ENCODE measurements around the gene WDR59.
"Not testable (repeated sequence)": the region's sequence is repeated elsewhere in the genome, so short reads cannot be mapped to it uniquely, and the experiment has no call there.

Gene WDR59

GRCh38 chr16:75012380-75013081, 27.6 kb upstream of the WDR59 start:
- DNase-seq = no peak

DNA sequence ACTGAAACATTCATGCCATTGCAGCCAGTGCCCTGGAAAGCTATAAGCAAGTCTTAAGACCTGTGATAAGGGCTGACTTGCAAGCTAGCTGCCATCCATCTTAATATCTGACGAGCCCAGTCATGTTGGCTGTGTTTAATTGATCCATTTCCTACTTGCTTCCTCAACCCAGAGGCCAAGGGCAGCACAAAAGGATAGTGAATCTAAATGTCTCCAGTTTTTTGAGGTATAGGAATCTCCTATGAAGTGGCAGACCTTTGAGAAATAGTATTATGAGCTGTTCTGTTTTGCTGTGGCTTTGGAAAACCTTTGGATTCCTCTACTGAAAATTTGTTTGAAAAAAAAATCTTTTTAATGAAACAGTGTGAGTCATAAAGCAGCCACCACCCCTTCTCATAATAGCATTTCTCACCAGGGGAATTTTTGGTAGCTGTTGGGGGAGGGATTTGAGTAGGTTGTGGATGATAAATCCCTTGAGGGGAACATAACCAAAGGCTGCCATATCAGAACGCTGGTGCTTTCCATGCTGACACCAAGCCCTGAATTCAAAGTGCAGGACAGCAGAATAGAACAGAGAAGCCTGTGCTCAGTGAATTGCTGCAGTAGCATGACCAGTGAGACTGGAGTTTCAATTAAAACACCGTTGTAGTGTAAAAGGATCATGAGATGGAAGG, 26.8 kb upstream of the WDR59 start:
- peak; percentile 70 for DNase-seq

DNA sequence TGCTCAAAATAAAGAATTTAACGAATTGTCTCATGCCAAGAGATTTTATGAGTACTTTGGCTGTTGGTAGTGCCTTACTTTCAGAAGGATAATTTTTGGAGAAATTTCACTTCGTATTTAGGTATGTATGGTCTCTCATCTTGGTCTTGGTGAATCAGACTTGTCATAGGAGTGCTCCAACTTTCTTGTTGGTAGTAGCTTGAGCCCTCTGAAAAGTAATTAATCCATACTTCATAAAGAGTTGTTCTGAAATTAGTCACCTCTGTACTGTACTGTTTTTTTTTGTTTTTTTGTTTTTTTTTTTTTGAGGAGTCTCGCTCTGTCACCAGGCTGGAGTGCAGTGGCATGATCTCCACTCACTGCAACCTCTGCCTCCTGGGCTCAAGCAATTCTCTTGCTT, 25.5 kb upstream of the WDR59 start:
- no peak for DNase-seq

- no peak for DNase-seq
Observed at GRCh38 chr16:75007443-75007842, 22.5 kb upstream of the WDR59 start.

GRCh38 chr16:75005697-75006096, 20.8 kb upstream of the WDR59 start:
- no peak for DNase-seq

DNA sequence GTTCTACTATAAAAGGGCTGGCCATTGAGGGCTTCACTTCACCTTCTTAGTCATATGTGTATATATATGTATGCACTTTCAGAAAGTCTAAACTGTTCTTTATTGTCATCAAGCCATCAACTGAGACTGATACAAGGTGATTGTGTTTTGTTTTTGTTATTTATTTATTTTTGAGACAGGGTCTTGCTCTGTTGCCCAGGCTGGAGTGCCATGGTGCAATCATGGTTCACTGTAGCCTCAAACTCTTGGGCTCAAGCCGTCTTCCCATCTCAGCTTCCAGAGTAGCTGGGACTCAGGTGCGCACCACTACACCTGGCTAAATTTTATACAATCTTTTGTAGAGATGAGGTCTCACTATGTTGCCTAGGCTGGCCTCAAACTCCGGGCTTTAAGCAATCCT, 19.5 kb upstream of the WDR59 start:
- DNase-seq = no peak

GRCh38 chr16:75003931-75004330, 19.0 kb upstream of the WDR59 start:
- DNase-seq = no peak

- DNase-seq = no peak
Observed at GRCh38 chr16:75002474-75002873, 17.6 kb upstream of the WDR59 start.

DNA sequence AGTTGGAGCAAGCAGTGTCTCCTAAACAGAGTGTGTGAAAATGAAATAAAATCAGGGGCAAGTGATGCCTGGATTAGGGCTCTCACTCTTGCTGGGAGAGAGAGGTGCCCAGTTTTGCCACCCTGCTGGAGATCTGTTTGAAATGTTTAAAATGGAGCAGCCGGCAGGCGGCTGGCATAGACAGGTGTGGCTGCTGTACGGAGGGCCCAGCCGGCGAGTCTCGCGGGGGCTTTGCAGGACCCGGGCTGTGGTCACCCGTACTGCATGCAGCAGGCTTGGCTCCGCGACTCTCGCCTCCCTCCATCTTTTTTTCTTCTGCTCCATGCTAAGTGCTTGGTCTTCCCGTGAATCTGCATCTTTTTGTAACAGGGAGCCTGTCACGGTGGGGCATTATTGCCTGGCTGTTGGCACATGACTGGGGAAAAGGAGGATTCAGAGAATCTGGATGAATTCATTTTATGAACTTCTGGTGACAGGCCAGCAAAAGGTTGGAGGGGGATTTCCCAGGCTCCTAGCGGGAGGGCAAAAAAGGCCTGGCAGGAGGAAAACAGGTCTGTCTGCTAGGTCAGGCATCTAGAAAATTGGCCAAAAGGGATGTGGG, 15.7 kb upstream of the WDR59 start:
- peak; percentile 11 for DNase-seq

GRCh38 chr16:74999609-75000480, 14.9 kb upstream of the WDR59 start:
- no peak for DNase-seq

DNA sequence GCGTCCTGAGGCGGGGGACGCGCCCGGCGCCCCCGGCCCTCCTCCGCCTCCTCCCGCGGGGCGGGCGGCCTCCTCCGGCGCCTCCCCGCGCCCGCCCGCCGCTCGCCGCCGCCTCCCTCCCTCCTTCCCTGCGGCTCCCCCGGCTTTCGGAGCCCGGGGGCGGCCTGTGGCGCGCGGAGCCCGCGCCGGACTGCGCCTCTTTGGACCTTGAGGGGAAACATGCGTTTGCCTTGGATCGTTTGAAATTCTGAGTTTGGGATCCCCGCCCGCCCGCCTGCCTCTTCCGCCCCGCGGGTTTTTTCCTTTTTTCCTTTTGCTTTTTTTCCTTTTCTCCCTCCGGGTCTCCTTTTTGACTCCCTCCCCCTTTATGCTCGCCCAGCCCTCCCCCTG, 14.3 kb upstream of the WDR59 start:
- no peak for DNase-seq

DNA sequence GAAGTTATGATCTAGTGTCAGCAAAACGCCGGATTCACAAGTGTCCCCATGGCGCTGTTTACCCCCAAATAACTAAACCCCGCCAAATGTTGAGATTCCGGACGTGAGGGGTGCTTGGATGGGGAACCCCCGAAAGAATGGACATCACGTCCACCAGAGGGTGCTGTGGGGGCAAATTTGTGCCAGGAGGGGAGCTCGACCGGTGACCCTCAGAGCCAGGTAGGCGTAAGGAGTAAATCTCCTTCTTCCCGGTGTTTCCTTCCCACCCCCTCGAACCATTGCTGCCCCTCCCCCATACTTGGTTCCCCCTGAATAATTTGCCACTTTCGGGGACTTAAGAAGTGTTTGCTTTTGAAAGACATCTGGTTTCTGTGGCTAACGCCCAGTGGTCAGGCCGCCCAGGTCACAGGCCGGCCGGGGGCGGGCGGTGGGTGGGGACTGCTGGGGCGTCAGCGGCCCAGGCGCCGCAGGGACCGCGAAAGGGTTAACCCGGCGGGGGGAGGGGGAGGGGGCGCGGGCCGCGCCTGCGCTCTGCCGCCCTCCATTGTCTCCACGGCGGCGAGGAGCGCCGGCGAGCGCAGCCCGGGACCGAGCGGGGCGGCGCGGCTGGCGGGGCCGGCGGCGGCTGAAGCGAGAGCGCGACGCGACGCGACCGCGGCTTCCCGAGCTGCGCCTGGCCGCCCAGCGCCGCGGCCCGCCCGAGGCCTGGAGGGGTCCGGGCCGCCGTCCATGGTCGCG, 13.7 kb upstream of the WDR59 start, which contains the start of gene ZNRF1:
Gene ZNRF1 (plus strand): TSS at position 544 of the 738 bp plus-strand sequence. CDS start 648 bp downstream, outside the sequence.
- peak; percentile 61 for DNase-seq

GRCh38 chr16:74997042-74997491, 12.1 kb upstream of the WDR59 start:
- no peak for DNase-seq

- no peak for DNase-seq
Observed at GRCh38 chr16:74995986-74996385, 11.1 kb upstream of the WDR59 start.

GRCh38 chr16:74991593-74992403, 6.9 kb upstream of the WDR59 start:
- DNase-seq = no peak

GRCh38 chr16:74991268-74991592, 6.3 kb upstream of the WDR59 start:
- no peak for DNase-seq

DNA sequence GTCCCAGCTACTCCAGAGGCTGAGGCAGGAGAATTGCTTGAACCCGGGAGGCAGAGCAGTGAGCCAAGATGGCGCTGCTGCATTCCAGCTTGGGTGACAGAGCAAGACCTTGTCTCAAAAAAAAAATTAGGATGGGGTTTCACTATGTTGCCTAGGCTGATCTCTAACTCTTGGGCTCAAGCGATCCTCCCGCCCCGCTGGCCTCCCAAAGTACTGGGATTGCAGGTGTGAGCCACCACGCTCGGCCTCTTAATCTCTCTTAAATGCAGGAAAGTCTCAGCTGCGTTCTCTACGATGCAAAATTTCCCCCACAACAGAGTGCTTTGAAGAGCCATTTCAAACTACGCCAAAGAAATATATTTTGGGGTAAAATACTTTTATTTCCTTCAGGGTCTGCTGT, 5.9 kb upstream of the WDR59 start:
- DNase-seq = no peak

DNA sequence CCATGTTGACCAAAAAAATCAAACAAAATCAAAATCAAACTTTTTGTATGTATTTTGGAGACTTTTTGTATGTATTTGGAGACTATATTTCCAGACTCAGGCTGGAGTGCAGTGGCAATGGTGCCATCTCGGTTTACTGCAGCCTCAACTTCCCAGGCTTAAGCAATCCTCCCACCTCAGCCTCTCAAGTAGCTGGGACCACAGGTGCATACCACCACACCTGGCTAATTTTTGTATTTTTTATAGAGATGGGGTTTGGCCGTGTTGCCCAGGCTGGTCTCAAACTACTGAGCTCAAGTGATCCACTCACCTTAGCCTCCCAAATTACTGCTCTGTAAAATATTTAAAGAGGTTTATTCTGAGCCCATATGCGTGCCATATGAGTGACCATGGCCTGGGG, 4.9 kb upstream of the WDR59 start:
- not testable (repeated sequence) for DNase-seq

- no peak for DNase-seq
Observed at GRCh38 chr16:74987027-74987681, 2.2 kb upstream of the WDR59 start.

DNA sequence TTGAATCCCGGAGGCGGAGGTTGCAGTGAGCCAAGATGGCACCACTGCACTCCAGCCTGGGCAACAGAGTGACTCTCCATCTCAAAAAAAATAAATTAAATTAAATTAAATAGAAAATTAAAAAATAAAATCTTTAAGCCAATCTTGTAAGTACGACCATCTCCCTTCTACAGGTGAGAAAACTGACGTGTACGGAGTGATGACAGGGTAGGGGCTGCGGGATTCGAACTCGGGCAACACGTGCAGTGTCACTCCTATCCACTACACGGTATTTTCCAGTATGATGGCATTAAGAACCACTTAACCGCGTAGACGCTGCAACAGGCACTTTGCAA, 762 bp downstream of the WDR59 start:
- no peak for DNase-seq

DNA sequence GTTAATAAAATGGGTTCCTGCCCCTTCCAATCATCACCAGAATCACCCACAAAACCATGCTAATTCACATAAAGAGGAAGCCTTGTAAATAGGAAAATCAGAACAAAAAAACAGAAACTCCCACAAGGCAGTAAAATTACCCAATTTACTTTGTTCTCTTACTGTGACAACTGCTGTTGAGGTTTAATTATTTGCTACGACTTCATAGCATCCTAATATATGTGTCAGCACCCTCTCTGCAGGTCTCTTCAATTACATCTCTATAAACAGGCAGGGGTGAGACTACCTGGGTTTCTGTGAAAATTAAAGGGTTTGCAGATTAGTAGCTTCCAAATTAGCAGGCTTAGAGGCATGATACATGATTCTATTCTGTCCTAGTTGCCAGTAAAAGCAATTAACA, 2.7 kb downstream of the WDR59 start:
- DNase-seq = no peak

Measured in kidney glomerular epithelial cell (primary cell).